Coronary artery (tissue), 2 donors: ENCODE results near the gene VGLL4.
A peak's percentile ranks its signal among the peaks of the same experiment; 100 is the strongest.

Experiments used
- DNase-seq: peaks from one replicate; pipeline ENCODE4 v3.0.0-alpha.2; 2017; ENCODE audit warnings: low spot score
- H3K27ac ChIP-seq, 2 donors: fragments of 200-600 bp; sonication (generic); one replicate each; pipeline ENCODE4 v1.5.1; 2016 to 2019
- H3K4me3 ChIP-seq: fragments of 200-600 bp; sonication (generic); 2 replicates; pipeline ENCODE4 v1.5.1; 2016; ENCODE audit warnings: mild to moderate bottlenecking, moderate library complexity
- CTCF ChIP-seq: fragments of 200-600 bp; sonication (generic); IDR thresholded peaks from one replicate; pipeline ENCODE4 v1.5.1; 2019; ENCODE audit warnings: antibody characterized with exemption

VGLL4 gene

GRCh38 chr3:11613851-11614487 lies 29.7 kb downstream of the VGLL4 start:
- no peak overlapping the region for H3K4me3 ChIP-seq
- H3K27ac ChIP-seq, result no peak overlapping the region
- no peak for TF ChIP-seq CTCF
- DNase-seq, result no peak

- H3K4me3 ChIP-seq, result no peak overlapping the region
- no peak overlapping the region for H3K27ac ChIP-seq
- no peak for TF ChIP-seq CTCF
- no peak for DNase-seq
Measured at GRCh38 chr3:11613319-11613718, 30.4 kb downstream of the VGLL4 start.

- DNase-seq, result no peak
- H3K4me3 ChIP-seq, result no peak overlapping the region
- no peak overlapping the region for H3K27ac ChIP-seq
- no peak for TF ChIP-seq CTCF
Measured at GRCh38 chr3:11612515-11613188, 31.1 kb downstream of the VGLL4 start.

GRCh38 chr3:11611341-11611799 lies 32.3 kb downstream of the VGLL4 start:
- Histone ChIP-seq H3K4me3 (no peak overlapping the region), H3K27ac (no peak overlapping the region)
- no peak for TF ChIP-seq CTCF
- DNase-seq, result no peak

- peak overlapping the region in 1 of 2 donors; percentile 36 for H3K27ac ChIP-seq
- H3K4me3 ChIP-seq, result peak overlapping the region; percentile 34
- DNase-seq, result no peak
- TF ChIP-seq CTCF, result no peak
Measured at GRCh38 chr3:11610700-11611275, 32.9 kb downstream of the VGLL4 start.

- no peak for DNase-seq
- peak overlapping the region; percentile 34 for H3K4me3 ChIP-seq
- H3K27ac ChIP-seq, result peak overlapping the region in 1 of 2 donors; percentile 36
- no peak for TF ChIP-seq CTCF
Measured at GRCh38 chr3:11610044-11610671, 33.6 kb downstream of the VGLL4 start.
